Endothelial cell (in vitro differentiated cells): Measurements from ENCODE around the gene STXBP1. TPM values are rescaled to one million over a fixed set of nuclear protein-coding genes. Genes with fewer than 3 reads are reported as not detected.
A peak's percentile ranks its signal among the peaks of the same experiment; 100 is the strongest.

ENCODE experiments used
- DNase-seq: peaks from one replicate; pipeline ENCODE4 v3.0.0; 2021; ENCODE audit warnings: low spot score
- H3K27ac Mint-ChIP-seq: one replicate; pipeline ENCODE4 v1.8.0; 2021; ENCODE audit warnings: mixed read lengths, inconsistent platforms; ENCODE audit not compliant: unreplicated experiment
- H3K27me3 Mint-ChIP-seq: one replicate; pipeline ENCODE4 v1.8.0; 2021; ENCODE audit warnings: mild to moderate bottlenecking, moderate library complexity, mixed read lengths, inconsistent platforms; ENCODE audit not compliant: unreplicated experiment
- H3K36me3 Mint-ChIP-seq: one replicate; pipeline ENCODE4 v1.8.0; 2021; ENCODE audit warnings: mild to moderate bottlenecking, low read depth, mixed read lengths, inconsistent platforms; ENCODE audit not compliant: unreplicated experiment
- H3K4me1 Mint-ChIP-seq: one replicate; pipeline ENCODE4 v1.8.0; 2021; ENCODE audit warnings: mild to moderate bottlenecking, mixed read lengths, inconsistent platforms; ENCODE audit not compliant: unreplicated experiment
- H3K4me3 Mint-ChIP-seq: one replicate; pipeline ENCODE4 v1.8.0; 2021; ENCODE audit warnings: mild to moderate bottlenecking, mixed read lengths, inconsistent platforms; ENCODE audit not compliant: unreplicated experiment
- H3K9me3 Mint-ChIP-seq: one replicate; pipeline ENCODE4 v1.8.0; 2021; ENCODE audit warnings: mixed read lengths, inconsistent platforms; ENCODE audit not compliant: unreplicated experiment
- total RNA-seq: library from RNA; stranded (reverse); fragmentation: NEBNext Ultra II Directional; extraction: Animal tissue kit (Norgen Biotek cat#: 25700); gene quantifications from one replicate; pipeline ENCODE4 v1.2.1, GENCODE V29; 2021; ENCODE audit not compliant: unreplicated experiment
- TF ChIP-seq, protein P1 (sequence below): fragments of 200-600 bp; sonication (generic); IDR thresholded peaks from one replicate; pipeline ENCODE4 v1.5.0; 2021; ENCODE audit warnings: antibody characterized with exemption; ENCODE audit not compliant: unreplicated experiment

The STXBP1 gene
- total RNA-seq, 1 donor from 2014 or later = 113 TPM

DNA sequence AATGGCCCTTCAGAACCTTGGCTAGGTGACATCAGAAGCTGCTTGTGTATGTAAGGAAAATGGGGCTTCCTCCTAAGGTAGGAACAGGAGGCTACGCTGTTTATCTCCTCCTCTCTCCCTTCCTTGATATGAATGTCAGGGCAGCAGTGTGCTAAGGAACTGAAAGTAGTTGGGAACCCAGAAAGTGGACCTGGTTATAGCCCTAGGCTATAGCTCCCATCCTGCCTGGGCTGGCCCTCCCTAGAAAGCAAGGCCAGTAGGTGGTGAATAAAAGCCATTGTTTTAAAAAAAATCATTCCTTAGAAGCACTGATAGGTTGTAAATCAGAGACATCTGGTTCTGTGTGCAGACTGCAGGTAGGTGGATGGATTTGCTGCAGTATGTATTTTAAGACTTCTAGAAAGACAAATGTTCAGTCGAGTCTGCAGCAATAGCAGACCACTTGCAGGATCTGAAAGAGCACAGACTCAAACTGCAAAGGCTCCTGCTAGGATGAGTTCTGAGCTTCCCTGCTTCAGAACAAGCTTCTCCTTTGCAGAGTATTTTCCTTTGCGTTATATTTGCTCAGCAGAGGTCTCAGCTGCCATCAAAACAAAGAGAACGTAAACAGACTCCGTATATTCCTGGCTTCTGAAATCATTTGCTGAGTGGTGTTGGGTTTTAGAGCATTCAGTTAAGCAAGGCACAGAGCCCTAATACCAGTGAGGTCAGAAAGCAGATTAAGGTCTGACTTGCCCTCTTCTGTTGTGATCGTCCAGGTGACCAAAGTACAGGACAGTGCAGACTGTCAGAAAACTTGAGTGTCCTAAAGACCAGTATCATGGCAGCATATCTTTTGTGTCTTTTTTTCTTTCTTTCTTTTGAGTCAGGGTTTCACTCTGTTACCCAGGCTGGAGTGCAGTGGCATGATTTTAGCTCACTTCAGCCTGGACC lies 74.7 kb downstream of the STXBP1 start:
- Mint-ChIP-seq H3K4me1 (peaks cover 3% of the 10 kb centered on the region), H3K4me3 (no peak overlapping the region), H3K27ac (no peak overlapping the region), H3K9me3 (no peaks in the 10 kb centered on the region), H3K36me3 (peaks cover 58% of the 10 kb centered on the region), H3K27me3 (peaks cover 6% of the 10 kb centered on the region)
- DNase-seq = no peak
- TF ChIP-seq, protein P1, sequence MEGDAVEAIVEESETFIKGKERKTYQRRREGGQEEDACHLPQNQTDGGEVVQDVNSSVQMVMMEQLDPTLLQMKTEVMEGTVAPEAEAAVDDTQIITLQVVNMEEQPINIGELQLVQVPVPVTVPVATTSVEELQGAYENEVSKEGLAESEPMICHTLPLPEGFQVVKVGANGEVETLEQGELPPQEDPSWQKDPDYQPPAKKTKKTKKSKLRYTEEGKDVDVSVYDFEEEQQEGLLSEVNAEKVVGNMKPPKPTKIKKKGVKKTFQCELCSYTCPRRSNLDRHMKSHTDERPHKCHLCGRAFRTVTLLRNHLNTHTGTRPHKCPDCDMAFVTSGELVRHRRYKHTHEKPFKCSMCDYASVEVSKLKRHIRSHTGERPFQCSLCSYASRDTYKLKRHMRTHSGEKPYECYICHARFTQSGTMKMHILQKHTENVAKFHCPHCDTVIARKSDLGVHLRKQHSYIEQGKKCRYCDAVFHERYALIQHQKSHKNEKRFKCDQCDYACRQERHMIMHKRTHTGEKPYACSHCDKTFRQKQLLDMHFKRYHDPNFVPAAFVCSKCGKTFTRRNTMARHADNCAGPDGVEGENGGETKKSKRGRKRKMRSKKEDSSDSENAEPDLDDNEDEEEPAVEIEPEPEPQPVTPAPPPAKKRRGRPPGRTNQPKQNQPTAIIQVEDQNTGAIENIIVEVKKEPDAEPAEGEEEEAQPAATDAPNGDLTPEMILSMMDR = no peak

DNA sequence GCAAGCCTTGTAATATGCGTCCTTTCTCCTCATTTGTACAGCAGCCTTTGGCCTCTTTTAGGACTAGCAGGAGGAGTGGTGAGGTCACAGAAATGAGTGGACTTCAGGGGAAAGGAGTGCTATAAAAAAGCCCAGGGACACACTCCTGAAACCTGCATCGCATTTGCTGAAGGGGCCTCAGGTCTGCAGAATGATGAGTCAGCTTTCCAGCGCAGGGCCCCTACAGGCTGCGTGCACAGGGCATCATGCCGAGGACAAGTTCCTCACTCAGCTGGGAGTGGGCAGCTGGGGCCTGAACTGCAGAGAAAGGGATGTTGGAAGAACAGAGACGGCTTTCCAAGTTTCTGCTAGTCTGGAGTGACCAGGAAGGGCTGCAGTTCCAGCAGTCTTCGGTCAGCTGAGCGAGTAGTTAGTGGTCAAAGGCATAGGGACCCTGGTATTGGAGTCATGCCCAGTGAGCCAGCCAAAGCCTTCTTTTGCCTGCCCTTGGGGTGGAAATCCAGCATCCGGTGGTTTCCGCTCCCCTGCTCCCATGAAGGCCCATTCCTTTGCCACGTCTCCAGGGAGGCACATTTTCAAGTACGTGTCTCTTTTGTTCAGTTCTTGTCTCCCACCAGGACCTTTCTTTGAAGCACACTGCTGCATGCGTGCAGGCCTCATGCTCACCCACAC lies 77.4 kb downstream of the STXBP1 start:
- no peak overlapping the region for H3K27ac Mint-ChIP-seq
- H3K9me3 Mint-ChIP-seq = no peaks in the 10 kb centered on the region
- DNase-seq = no peak
- H3K27me3 Mint-ChIP-seq = peaks cover 12% of the 10 kb centered on the region
- H3K4me3 Mint-ChIP-seq = peak overlapping the region; percentile 68
- peaks cover 60% of the 10 kb centered on the region for H3K36me3 Mint-ChIP-seq
- TF ChIP-seq, protein P1 = no peak
- H3K4me1 Mint-ChIP-seq = peaks cover 6% of the 10 kb centered on the region

DNA sequence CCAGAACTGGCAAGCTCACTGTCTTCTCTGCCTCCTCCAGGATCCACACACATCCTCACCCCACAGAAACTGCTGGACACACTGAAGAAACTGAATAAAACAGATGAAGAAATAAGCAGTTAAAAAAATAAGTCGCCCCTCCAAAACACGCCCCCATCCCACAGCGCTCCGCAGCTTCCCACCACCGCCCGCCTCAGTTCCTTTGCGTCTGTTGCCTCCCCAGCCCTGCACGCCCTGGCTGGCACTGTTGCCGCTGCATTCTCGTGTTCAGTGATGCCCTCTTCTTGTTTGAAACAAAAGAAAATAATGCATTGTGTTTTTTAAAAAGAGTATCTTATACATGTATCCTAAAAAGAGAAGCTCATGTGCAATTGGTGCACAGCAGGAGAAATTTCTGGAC lies 78.7 kb downstream of the STXBP1 start:
- Mint-ChIP-seq H3K36me3 (peaks cover 65% of the 10 kb centered on the region), H3K4me3 (peak overlapping the region; percentile 65), H3K27ac (no peak overlapping the region), H3K4me1 (peaks cover 3% of the 10 kb centered on the region), H3K27me3 (peaks cover 12% of the 10 kb centered on the region), H3K9me3 (no peaks in the 10 kb centered on the region)
- no peak for DNase-seq
- TF ChIP-seq, protein P1 = no peak

DNA sequence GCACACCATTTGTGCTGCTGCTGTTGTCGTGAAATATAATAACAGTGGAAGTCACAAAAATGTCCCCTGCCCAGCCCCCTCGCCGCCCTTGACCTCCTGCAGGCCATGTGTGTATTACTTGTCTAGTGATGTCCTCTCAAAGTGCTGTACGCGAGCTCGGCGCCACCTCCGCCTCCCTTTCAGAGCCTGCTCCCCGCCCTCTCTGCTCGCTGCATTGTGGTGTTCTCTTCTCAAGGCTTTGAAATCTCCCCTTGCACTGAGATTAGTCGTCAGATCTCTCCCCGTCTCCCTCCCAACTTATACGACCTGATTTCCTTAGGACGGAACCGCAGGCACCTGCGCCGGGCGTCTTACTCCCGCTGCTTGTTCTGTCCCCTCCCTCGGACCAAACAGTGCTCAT lies 80.0 kb downstream of the STXBP1 start:
- Mint-ChIP-seq H3K9me3 (no peaks in the 10 kb centered on the region), H3K27ac (no peak overlapping the region)
- DNase-seq = no peak

More for the DNA sequence above, 80.0 kb downstream of the STXBP1 start:
- Mint-ChIP-seq H3K36me3 (peaks cover 65% of the 10 kb centered on the region), H3K4me1 (peaks cover 3% of the 10 kb centered on the region), H3K4me3 (peak overlapping the region; percentile 13), H3K27me3 (peaks cover 12% of the 10 kb centered on the region)
- TF ChIP-seq, protein P1 = no peak
